ENCODE results near the gene GLIS2.
A peak's percentile ranks its signal among the peaks of the same experiment; 100 is the strongest.
"Not testable (repeated sequence)": the region's sequence is repeated elsewhere in the genome, so short reads cannot be mapped to it uniquely, and the experiment has no call there.

Gene GLIS2

GRCh38 chr16:4337540-4338088, 21.7 kb downstream of the GLIS2 start:
- DNase-seq, result no peak

GRCh38 chr16:4338125-4338582, 22.3 kb downstream of the GLIS2 start:
- no peak for DNase-seq

GRCh38 chr16:4338712-4339299, 22.9 kb downstream of the GLIS2 start:
- DNase-seq, result no peak

DNA sequence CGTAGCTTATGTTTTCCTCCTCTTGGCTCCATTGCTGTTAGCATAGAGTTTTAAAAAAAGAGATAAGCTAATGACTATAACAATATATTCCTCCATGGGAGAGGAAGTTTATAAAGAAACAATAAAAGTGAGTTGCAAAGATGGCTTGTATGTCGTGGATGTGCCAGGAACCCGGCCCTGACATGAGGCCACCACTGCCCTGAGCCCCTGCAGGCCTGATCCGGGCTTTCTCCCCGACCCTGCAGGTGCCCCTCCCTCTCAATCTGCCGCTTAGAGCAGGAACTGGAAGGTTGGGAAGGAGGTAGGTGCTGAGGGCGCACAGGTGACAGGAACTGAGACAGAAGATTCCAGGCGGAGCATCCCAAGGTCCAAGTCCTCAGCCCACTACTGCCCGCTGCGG, 23.6 kb downstream of the GLIS2 start:
- no peak for DNase-seq

DNA sequence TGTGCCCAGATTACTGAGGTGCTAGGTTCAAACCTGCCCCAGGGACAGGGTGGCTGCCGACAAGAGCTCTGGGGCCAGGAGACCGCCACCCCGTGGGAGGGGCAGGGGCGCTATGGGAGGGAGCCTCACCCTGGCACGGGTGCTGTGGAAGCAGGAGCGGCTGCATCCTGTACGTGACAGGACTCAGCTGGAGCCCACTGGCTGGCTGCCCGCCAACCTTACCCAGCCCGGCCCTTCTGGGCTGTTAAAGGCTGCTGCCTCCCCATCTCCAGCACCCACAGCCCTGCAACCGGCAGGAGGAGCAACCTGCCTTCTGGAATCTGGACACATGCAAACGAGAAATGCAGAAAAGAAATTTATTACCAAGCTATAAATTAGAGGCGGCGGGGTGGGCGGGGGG, 24.0 kb downstream of the GLIS2 start:
- DNase-seq, result no peak

- DNase-seq, result no peak
Measured at GRCh38 chr16:4340443-4340842, 24.6 kb downstream of the GLIS2 start.

DNA sequence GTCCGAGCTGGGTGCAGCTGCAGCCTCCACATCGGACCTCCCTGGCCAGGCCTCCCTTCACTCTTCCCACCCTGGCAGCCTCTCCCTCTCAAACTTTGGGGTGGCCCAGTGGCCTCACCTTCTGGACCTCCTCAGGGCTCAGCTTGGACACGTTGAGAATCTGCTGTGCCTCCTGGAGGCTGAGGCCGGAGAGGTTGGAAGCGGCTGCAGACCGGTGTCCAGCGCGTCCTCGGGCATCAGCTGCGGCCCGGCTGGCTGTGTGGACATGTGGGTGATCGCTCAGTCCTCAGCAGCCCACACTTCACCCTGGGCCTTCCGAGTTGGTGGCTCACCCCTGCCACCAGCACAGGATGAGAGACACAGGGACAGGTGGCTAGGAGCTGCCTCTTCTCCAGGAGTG, 25.4 kb downstream of the GLIS2 start:
- no peak for DNase-seq

DNA sequence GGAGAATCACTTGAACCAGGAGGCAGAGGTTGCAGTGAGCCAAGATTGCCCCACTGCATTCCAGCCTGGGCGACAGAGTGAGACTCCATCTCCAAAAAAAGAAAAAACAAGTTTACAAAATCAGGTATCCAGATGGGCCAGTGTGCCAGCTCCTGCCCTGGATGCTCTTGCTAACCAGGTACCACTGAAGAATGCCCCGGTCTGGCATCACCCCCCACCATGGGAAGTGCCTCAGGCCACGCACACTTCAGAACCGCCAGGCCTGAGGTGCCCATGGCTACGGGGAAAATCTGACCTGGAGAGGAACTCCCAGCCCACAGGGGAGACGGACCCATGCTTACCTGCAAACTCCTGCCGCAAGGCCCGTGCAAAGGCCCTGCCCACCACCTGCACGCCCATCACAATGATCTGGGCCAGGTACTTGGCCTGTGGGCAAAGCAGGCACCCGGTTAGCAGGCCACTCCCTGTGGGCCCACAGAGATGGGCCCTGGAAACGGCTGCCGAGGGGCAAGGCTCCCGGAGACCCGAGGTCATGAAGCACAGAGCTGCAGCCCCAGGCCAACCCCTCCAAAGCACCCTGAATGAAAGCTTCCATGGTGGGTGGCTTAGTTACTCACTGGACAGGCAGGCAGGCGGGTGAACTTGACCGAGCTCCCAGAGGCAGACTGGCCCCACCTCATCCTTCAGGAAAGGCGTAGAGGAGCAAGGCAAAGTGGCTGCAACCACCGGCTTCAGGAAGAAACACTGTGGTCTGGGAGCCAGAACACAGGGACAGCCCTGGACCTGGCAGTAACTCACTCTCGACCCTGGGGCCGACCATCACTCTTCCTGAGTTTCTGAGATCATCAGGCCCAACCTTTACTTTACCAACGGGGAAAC, 27.2 kb downstream of the GLIS2 start:
- no peak for DNase-seq

DNA sequence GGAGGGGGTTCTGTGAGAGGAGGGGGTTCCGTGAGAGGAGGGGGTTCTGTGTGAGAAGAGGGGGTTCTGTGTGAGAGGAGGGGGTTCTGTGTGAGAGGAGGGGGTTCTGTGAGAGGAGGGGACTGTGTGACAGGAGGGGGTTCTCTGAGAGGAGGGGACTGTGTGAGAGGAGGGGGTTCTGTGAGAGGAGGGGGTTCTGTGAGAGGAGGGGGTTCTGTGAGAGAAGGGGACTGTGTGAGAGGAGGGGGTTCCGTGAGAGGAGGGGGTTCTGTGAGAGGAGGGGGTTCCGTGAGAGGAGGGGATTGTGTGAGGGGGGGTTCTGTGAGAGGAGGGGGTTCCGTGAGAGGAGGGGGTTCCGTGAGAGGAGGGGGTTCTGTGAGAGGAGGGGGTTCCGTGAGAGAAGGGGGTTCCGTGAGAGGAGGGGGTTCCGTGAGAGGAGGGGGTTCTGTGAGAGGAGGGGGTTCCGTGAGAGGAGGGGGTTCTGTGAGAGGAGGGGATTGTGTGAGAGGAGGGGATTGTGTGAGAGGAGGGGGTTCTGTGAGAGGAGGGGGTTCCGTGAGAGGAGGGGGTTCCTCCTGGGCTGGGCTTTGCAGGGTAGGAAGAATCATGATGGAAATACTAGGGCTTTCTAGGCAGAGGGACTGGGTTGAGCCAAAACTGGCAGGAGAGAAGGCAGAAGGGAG, 28.6 kb downstream of the GLIS2 start:
- not testable (repeated sequence) for DNase-seq

DNA sequence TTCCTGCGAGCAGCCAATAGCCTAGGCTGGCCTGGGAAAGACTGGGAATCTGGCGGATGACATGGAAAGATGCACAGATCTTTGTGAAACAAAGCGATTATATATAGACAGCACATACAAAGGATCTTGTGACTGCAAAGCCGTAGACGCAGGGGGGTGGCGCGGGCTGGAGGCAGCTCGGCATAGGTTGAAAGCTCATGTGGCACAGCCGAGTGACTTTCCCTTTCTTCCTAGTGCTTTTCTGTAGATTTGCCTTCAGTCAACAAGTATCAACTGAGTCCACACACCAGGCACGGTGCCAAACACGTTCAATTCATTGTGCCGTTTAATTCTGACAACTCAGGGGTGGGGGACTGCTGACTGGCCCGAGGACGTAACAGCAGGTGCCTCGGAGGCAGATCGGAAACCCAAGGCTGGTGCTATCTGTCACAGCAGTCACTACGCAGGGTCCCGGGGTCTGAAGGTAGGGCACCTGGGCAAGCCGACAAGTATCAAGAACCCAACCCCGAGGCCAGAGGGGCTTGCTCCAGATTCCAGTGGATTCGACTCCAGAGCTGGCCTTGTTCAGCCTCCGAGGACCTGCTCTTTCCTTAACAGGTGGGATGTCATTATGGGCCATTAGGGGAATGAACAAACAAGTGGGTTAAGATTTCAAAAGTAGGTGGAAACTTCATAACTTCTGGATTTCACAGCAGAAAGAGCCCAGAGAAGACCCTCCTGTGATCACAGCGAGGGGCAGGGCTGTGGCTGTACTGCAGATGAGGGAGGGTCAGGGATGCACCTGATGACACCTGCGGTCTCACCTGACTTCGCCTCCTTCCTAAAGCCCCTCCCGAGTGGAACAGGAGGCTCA, 29.3 kb downstream of the GLIS2 start:
- no peak for DNase-seq

DNA sequence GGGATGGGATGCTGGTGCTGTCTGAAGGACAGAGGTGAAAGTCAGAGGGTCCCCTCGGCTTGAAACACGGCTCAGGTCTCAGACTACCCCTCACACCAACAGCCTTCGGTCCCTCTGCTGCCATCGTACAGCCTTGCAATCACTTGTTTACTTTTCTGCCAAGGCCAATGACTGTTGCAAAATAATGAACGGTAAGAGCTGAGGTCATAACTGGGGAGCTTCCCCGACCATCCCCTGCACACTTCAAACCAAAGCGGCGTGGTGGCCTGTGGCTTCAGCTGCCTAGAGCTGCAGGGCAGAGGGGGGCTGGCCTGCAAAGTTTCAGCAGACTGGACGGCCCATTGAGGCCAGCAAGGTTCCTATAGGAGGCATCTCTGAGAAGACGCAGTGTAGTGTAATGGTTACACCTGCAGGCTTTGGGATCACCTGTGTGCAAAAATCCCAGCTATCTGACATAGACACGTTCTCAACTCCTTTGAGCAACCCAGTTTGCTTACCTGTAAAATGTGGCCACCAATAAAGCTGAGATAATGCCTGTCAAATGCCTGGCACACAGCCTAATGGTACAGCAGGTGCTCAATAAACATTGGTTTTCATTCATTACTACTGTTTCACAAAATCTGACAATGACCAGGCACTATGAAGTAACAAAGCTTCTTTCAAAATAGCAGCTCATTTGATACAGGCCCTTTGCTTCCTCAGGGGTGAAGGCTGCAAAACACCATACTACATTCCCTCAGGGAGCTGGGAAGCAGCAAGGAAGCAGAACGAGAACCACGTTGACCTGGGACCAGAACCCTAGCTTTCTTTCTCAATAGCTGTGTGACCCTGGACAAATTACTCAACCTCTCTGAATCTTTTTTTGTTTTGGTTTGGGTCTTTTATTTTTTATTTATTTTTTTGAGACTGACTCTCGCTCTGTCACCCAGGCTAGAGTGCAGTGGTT, 30.2 kb downstream of the GLIS2 start:
- DNase-seq, result no peak

DNA sequence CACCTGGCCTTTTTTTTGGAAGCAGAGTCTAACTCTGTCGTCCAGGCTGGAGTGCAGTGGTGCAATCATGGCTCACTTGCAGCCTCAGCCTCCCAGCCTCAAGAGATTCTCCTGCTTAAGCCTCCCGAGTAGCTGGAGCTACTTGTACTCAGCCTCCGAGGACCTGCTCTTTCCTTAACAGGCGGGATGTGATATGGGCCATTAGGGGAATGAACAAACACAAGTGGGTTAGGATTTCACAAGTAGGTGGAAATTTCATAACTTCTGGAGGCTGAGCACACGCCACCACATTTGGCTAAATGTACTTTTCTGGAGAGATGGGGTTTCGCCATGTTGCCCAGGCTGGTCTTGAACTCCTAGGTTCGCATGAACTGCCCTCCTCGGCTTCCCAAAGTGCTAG, 31.1 kb downstream of the GLIS2 start:
- DNase-seq, result no peak

DNA sequence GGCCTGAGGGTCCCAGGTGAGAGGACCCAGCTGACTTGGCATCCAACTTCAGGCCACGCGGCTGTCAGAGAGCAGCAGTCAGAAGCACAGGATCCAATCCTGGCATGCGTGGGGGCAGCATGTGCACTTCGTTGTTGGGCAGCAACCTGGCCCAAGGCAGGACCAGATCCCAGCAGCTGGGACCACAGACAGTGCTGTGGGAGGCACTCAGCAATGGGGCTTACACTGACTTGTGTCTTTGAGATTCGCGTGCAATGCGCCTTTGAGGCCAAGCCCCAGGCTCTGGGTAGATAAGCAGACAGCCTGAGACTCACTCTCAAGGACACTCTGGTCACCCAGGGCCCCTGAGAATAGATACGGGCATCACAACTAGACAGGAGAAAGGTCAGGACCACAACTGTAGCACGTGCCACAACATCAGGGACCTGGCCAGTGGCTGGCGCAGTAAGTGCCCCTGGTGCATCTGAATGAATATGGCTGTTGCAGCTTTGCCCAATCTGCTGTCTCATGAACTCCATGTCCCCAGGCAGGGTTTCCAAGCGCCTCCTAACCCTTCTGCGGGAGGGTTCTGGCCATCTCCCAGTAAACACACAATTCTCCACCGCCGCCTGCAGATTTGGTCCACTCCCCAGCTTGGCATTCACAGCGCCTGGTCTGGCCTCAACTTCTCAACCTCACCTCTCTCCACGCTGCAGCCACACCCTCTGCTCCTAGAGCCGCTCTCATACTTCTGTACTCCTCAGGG, 32.1 kb downstream of the GLIS2 start:
- no peak for DNase-seq

DNA sequence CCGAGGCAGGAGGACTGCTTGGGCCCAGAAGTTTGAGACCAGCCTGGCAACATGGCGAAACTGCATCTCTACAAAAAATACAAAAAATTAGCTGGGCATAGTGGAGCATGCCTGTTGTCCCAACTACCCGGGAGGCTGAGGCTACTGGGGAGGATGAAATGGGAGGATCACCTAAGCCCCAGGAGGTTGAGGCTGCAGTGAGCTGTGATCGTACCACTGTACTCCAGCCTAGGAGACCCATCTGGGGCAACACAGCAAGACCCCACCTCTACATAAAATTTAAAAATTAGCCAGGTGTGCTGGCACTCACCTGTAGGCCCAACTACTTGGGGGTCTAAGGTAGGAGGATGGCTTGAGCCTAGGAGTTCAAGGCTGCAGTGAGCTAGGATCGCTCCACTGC, 33.5 kb downstream of the GLIS2 start:
- no peak for DNase-seq

- DNase-seq, result no peak
Measured at GRCh38 chr16:4350365-4350786, 34.5 kb downstream of the GLIS2 start.

DNA sequence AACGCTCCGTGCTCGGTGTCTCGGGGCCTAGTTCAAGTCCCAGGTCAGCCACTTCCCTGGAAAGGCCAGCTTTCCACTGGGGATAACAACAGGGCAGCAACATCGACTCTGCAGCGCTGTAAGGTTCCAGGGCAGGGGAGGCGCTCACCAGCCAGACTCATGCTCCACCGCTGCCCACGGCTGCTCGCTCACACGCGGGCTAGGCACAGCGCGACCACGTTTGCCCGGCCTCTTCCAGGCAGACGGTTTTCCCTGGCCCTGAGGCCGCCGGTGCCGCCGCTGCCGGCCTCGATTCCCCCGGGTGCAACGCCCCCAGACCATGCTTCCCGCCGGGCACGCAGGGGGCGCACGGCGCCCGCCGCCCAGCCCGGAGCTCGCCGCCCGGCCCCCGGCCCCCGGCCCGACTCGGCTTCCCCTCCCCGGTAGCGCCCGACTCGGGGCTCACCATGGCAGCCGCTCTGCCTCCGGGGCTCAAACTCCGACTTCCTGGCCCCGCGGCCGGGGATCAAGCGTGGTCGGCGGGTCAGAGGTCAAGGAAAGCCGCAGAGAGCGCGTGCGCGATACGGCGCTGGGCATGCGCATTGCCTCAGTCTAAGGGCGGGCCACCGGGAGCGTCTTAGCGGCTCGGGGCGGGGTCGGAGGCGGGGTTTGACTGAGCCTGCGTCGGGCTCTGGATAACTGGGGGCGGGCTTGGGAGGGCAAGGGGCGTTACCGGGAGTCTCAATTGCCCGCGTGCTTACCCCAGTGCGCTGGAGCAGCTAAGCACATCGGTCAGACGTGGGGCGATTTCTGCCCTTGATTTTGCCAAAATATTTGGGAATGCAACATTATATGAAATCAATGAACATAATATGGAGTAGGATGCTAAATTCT, 35.2 kb downstream of the GLIS2 start, which contains the start of gene PAM16:
PAM16 (minus strand) TSS at position 535 of the 873 bp plus-strand sequence; CDS start at position 448, 87 bp downstream.
- peak; percentile 98 for DNase-seq

- DNase-seq, result no peak
Measured at GRCh38 chr16:4351880-4352279, 36.0 kb downstream of the GLIS2 start.

DNA sequence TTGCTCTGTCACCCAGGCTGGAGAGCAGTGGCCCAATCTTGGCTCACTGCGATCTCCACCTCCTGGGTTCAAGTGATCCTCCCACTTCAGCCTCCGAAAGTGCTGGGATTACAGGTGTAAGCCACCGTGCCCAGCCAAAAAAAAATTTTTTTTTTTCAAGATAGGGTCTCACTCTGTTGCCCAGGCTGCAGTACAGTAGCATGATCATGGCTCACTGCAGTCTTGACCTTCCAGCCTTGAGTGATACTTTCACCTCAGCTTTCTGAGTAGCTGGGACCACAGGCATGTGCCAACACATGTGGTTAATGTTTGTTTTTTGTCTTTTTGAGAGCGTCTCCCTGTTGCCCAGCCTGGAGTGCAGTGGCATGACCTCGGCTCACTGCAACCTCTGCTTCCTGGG, 37.0 kb downstream of the GLIS2 start:
- DNase-seq, result no peak

- no peak for DNase-seq
Measured at GRCh38 chr16:4353675-4354074, 37.8 kb downstream of the GLIS2 start.
